ENCODE data around the gene CBLN1. TPM values are rescaled to one million over a fixed set of nuclear protein-coding genes. Genes with fewer than 3 reads are reported as not detected.

The CBLN1 gene
- not detected in 2 replicates for total RNA-seq

DNA sequence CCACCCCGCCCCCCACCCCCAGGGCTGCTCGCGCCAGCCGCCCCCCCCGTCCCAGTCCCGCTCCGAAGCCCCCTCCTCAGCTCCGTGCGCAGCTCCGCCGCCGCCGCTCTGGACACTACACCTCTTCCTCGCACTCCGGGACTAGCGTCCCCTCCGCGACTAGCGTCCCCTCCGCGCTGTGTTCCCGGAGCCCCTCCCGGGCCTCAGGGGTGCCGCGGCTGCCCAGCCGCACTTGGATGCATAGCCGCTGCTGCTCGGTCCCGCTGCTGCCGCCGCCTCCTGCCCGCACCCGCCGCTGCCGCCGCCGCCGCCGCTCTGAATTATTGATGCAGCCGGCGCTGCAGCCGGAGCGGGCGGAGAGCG, at the start of gene CBLN1:
TSS of gene CBLN1 (minus strand) at position 359 of the 363 bp plus-strand sequence. CDS start 373 bp downstream, outside the sequence.

Other genes starting within 250 kb of the CBLN1 start
- gene C16orf78, start 92.0 kb upstream of the CBLN1 start, total RNA-seq = not detected in 2 replicates